ENCODE measurements around the gene FBP2.

- TF ChIP-seq CTCF (IDR thresholded peaks at IDR 0.05) (no peak), POLR2A (IDR thresholded peaks at IDR 0.05) (no peak)
Observed at GRCh38 chr9:94526271-94526670, 67.4 kb downstream of the FBP2 start.

All from adrenal gland (tissue), 5 donors.